Endometrial microvascular endothelial cells (primary cell): ENCODE measurements around the gene ACOXL. TPM values are rescaled to one million over a fixed set of nuclear protein-coding genes. Genes with fewer than 3 reads are reported as not detected.
"Not testable (repeated sequence)": the region's sequence is repeated elsewhere in the genome, so short reads cannot be mapped to it uniquely, and the experiment has no call there.

Experiments used
- in situ Hi-C: cut with HindIII; loops from 2 replicates; pipeline ENCODE4 v1.10.0; 2017; ENCODE audit warnings: low sequenced_read_pairs, low pct_unique_long_range_greater_than_20kb; ENCODE audit errors: inconsistent ontology term
- total RNA-seq: library from RNA; depleted of rRNA; stranded (reverse); fragments of >200 nt; gene quantifications from one replicate; pipeline ENCODE4 v1.2.3, GENCODE V29; 2015; ENCODE audit errors: inconsistent ontology term

ACOXL gene
- total RNA-seq, 1 donor from 2014 or later, result not detected

GRCh38 chr2:110961643-110962042 is 229.3 kb downstream of the ACOXL start:
- in situ Hi-C loops, result not testable (repeated sequence)

GRCh38 chr2:110969696-110970095 is 237.3 kb downstream of the ACOXL start:
- in situ Hi-C loops, result no loop called here

- in situ Hi-C loops, result no loop called here
Measured at GRCh38 chr2:110970201-110970600, 237.8 kb downstream of the ACOXL start.

GRCh38 chr2:110971811-110972210 is 239.4 kb downstream of the ACOXL start:
- in situ Hi-C loops, result no loop called here

- in situ Hi-C loops, result no loop called here
Measured at GRCh38 chr2:110973262-110973661, 240.9 kb downstream of the ACOXL start.

- in situ Hi-C loops, result no loop called here
Measured at GRCh38 chr2:110977403-110977802, 245.0 kb downstream of the ACOXL start.

- in situ Hi-C loops, result no loop called here
Measured at GRCh38 chr2:110978148-110978547, 245.8 kb downstream of the ACOXL start.

GRCh38 chr2:110978756-110979470 is 246.5 kb downstream of the ACOXL start:
- in situ Hi-C loops, result no loop called here

- in situ Hi-C loops, result no loop called here
Measured at GRCh38 chr2:110979471-110980338, 247.3 kb downstream of the ACOXL start.

- in situ Hi-C loops, result no loop called here
Measured at GRCh38 chr2:110980339-110981062, 248.1 kb downstream of the ACOXL start.

GRCh38 chr2:110983133-110983532 is 250.8 kb downstream of the ACOXL start:
- in situ Hi-C loops, result no loop called here

GRCh38 chr2:110984694-110985490 is 252.5 kb downstream of the ACOXL start:
- in situ Hi-C loops, result no loop called here

- in situ Hi-C loops, result no loop called here
Measured at GRCh38 chr2:110990440-110990839, 258.1 kb downstream of the ACOXL start.

GRCh38 chr2:110991911-110992310 is 259.5 kb downstream of the ACOXL start:
- in situ Hi-C loops, result no loop called here

- in situ Hi-C loops, result no loop called here
Measured at GRCh38 chr2:110992886-110993285, 260.5 kb downstream of the ACOXL start.

- in situ Hi-C loops, result no loop called here
Measured at GRCh38 chr2:110993557-110994231, 261.3 kb downstream of the ACOXL start.

GRCh38 chr2:110994250-110994961 is 262.0 kb downstream of the ACOXL start:
- in situ Hi-C loops, result no loop called here

GRCh38 chr2:110995911-110996310 is 263.5 kb downstream of the ACOXL start:
- in situ Hi-C loops, result no loop called here
